Stimulated activated CD4-positive, alpha-beta T cell treated with anti-CD3 and anti-CD28 coated beads, Interleukin-4, amount 100 ng/mL, for 48 hours (primary cell): ENCODE data around the gene PIK3AP1.
"Not testable (repeated sequence)": the region's sequence is repeated elsewhere in the genome, so short reads cannot be mapped to it uniquely, and the experiment has no call there.

Source experiments
- DNase-seq, 2 donors: peaks; one replicate each; pipeline ENCODE4 v3.0.0-alpha.2; 2020; ENCODE audit warnings: low read depth in 2 of 2

Gene PIK3AP1

GRCh38 chr10:96720422-96721206 lies at the start of gene PIK3AP1:
PIK3AP1 (minus strand) TSS chr10:96720514; CDS start chr10:96720394, 120 bp downstream.
- DNase-seq, result peak; percentile 14 to 24

GRCh38 chr10:96768136-96768535 lies 47.8 kb upstream of the PIK3AP1 start:
- DNase-seq, result no peak

GRCh38 chr10:96767611-96768010 lies 47.3 kb upstream of the PIK3AP1 start:
- no peak for DNase-seq

GRCh38 chr10:96765406-96766240 lies 45.3 kb upstream of the PIK3AP1 start:
- DNase-seq, result peak; percentile 68 to 72

- no peak for DNase-seq
Observed at GRCh38 chr10:96764425-96765060, 44.2 kb upstream of the PIK3AP1 start.

- DNase-seq, result no peak
Observed at GRCh38 chr10:96758423-96758822, 38.1 kb upstream of the PIK3AP1 start.

GRCh38 chr10:96756111-96756903 lies 36.0 kb upstream of the PIK3AP1 start:
- no peak for DNase-seq

- no peak for DNase-seq
Observed at GRCh38 chr10:96753956-96754355, 33.6 kb upstream of the PIK3AP1 start.

- no peak for DNase-seq
Observed at GRCh38 chr10:96752375-96752774, 32.1 kb upstream of the PIK3AP1 start.

GRCh38 chr10:96750316-96750715 lies 30.0 kb upstream of the PIK3AP1 start:
- not testable (repeated sequence) for DNase-seq

- no peak for DNase-seq
Observed at GRCh38 chr10:96747734-96748550, 27.6 kb upstream of the PIK3AP1 start.

- DNase-seq, result no peak
Observed at GRCh38 chr10:96746503-96746902, 26.2 kb upstream of the PIK3AP1 start.

GRCh38 chr10:96745950-96746349 lies 25.6 kb upstream of the PIK3AP1 start:
- no peak for DNase-seq

- no peak for DNase-seq
Observed at GRCh38 chr10:96743988-96744585, 23.8 kb upstream of the PIK3AP1 start.

GRCh38 chr10:96741557-96741956 lies 21.2 kb upstream of the PIK3AP1 start:
- DNase-seq, result not testable (repeated sequence)

- DNase-seq, result no peak
Observed at GRCh38 chr10:96740579-96741281, 20.4 kb upstream of the PIK3AP1 start.

GRCh38 chr10:96740141-96740540 lies 19.8 kb upstream of the PIK3AP1 start:
- no peak for DNase-seq

- DNase-seq, result not testable (repeated sequence)
Observed at GRCh38 chr10:96737307-96737902, 17.1 kb upstream of the PIK3AP1 start.

- DNase-seq, result no peak
Observed at GRCh38 chr10:96724621-96725020, 4.3 kb upstream of the PIK3AP1 start.
